Mesendoderm (in vitro differentiated cells): ENCODE measurements around the gene CHD6.

Source experiments
- DNase-seq: peaks from one replicate; pipeline ENCODE4 v3.0.0; 2013
- H2AK5ac ChIP-seq: 2 replicates; pipeline ENCODE4 v1.6.1; 2013; ENCODE audit warnings: low read length, inconsistent platforms
- H2BK120ac ChIP-seq: 2 replicates; pipeline ENCODE4 v1.6.1; 2013; ENCODE audit warnings: low read depth, mild to moderate bottlenecking, low read length, moderate library complexity, mixed read lengths
- H2BK15ac ChIP-seq: replicated peaks from 2 replicates; pipeline ENCODE4 v1.6.1; 2013; ENCODE audit warnings: low read depth, mild to moderate bottlenecking, moderate library complexity
- H2BK5ac ChIP-seq: 2 replicates; pipeline ENCODE4 v1.6.1; 2013; ENCODE audit warnings: low read length, inconsistent platforms
- H3K18ac ChIP-seq: 2 replicates; pipeline ENCODE4 v1.6.1; 2013; ENCODE audit warnings: mild to moderate bottlenecking, low read length, mixed read lengths
- H3K23ac ChIP-seq: one replicate; pipeline ENCODE4 v1.6.1; 2013; ENCODE audit warnings: low read length
- H3K27ac ChIP-seq: 2 replicates; pipeline ENCODE4 v1.5.1; 2013; ENCODE audit warnings: low read depth, mild to moderate bottlenecking, inconsistent platforms, low read length, moderate library complexity
- H3K27me3 ChIP-seq: 2 replicates; pipeline ENCODE4 v1.6.1; 2013; ENCODE audit warnings: low read length, control low read depth, mild to moderate bottlenecking, inconsistent platforms; ENCODE audit not compliant: insufficient read depth, poor library complexity
- H3K36me3 ChIP-seq: 2 replicates; pipeline ENCODE4 v1.6.1; 2013; ENCODE audit warnings: low read length, inconsistent platforms; ENCODE audit not compliant: control insufficient read depth, insufficient read depth
- H3K4ac ChIP-seq: one replicate; pipeline ENCODE4 v1.6.1; 2013; ENCODE audit warnings: low read depth, mild to moderate bottlenecking, low read length, moderate library complexity
- H3K4me1 ChIP-seq: 2 replicates; pipeline ENCODE4 v1.6.1; 2013; ENCODE audit warnings: low read depth, low read length, inconsistent platforms; ENCODE audit not compliant: control insufficient read depth
- H3K4me2 ChIP-seq: 2 replicates; pipeline ENCODE4 v1.6.1; 2013; ENCODE audit warnings: low read length
- H3K4me3 ChIP-seq: 2 replicates; pipeline ENCODE4 v1.5.1; 2013; ENCODE audit warnings: mild to moderate bottlenecking, low read length
- H3K56ac ChIP-seq: one replicate; pipeline ENCODE4 v1.6.1; 2013; ENCODE audit warnings: low read length
- H3K79me1 ChIP-seq: 2 replicates; pipeline ENCODE4 v1.6.1; 2013; ENCODE audit warnings: low read length, inconsistent platforms
- H3K79me2 ChIP-seq: 2 replicates; pipeline ENCODE4 v1.6.1; 2013; ENCODE audit warnings: mild to moderate bottlenecking, low read length; ENCODE audit not compliant: control insufficient read depth, insufficient read depth
- H3K9ac ChIP-seq: 2 replicates; pipeline ENCODE4 v1.6.1; 2013; ENCODE audit warnings: low read length, inconsistent platforms
- H4K5ac ChIP-seq: one replicate; pipeline ENCODE4 v1.6.1; 2013; ENCODE audit warnings: low read length
- H4K8ac ChIP-seq: one replicate; pipeline ENCODE4 v1.6.1; 2013; ENCODE audit warnings: low read depth, mild to moderate bottlenecking, control low read depth, low read length, moderate library complexity
- WGBS: extraction: QIAGEN DNeasy Blood & Tissue Kit; methylation state at CpG from one replicate; pipeline ENCODE4 v1.1.7; 2013; ENCODE audit warnings: low lambda C conversion rate, missing lambda C conversion rate; ENCODE audit not compliant: insufficient coverage; ENCODE audit errors: extremely low coverage; 5-methylcytosine and 5-hydroxymethylcytosine counted together

The CHD6 gene

DNA sequence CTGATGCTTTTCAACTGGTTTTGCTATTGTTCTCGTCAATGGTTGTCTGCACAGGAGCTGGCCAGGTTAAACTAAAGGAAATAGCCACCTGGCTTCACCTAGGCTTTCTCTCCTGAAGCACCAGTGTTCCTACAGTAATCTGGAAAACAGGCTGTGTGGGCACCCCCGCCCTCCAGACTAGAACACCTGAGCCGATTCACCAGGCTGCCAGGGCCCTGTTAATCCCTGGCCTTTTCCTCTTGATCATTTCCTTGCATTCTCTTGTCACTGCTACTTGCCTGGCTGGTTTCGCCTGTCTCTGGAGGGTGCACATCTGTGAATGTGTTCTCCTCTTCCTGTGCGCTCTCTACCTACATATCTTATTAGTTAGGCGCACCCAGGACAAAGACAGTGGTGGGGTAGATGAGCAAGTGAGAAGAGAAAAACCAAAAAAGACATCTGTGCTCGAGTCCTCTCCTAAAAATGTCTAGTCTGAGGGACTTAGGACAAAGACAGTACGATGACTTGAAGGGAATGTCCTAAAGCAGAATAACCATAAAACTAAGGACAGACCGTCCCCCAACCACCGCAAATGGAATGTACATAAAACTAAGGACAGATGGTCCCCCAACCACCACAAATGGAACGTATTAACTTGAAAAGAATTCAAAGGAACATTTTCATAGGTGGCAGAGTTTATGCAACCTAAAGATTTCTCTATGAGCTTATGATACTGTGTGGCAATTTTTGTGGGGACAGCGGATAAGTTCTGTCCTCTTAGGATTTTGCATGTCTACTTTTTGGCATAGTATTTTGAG, 205.7 kb downstream of the CHD6 start:
- Histone ChIP-seq H3K4me3 (no peak overlapping the region), H3K79me1 (no peaks in the 10 kb centered on the region), H2BK120ac (no peak overlapping the region), H3K27ac (no peak overlapping the region), H3K79me2 (no peaks in the 10 kb centered on the region), H4K8ac (no peak overlapping the region), H3K27me3 (no peaks in the 10 kb centered on the region), H3K4me1 (peaks cover 1% of the 10 kb centered on the region), H3K18ac (no peak overlapping the region), H3K23ac (no peak overlapping the region), H2BK15ac (no peak overlapping the region), H2AK5ac (no peak overlapping the region), H2BK5ac (no peak overlapping the region), H3K36me3 (peaks cover 18% of the 10 kb centered on the region), H3K9ac (no peak overlapping the region), H3K56ac (no peak overlapping the region), H3K4me2 (no peak overlapping the region), H3K4ac (no peak overlapping the region), H4K5ac (no peak overlapping the region)
- no CpG with 5 or more reads among the region's 12 CpGs for WGBS
- no peak for DNase-seq

DNA sequence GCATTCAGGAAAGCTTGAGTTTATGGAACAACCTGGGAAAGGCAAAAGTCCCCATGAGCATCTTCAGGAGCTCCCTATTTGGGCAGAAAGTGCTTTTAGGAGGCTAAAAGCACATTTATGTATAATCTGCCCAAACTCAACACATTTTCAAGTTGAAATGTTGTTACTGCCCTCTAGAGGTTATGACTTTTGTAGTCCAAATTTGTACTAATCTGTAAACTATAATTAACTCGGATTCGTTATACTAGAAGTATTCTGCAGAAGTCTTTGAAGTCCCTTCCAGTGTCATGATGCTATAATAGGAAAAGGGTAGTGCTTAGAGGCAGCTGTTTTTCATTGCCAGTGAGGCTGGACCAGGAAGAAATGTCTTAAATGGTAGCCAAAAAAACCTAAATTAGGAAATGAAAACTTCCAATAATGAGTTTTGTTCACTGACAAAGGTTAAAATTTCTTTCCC, 206.8 kb downstream of the CHD6 start:
- no CpG with 5 or more reads among the region's 2 CpGs for WGBS
- no peak overlapping the region for H4K5ac ChIP-seq
- H3K4me3 ChIP-seq = no peak overlapping the region
- H4K8ac ChIP-seq = no peak overlapping the region
- DNase-seq = no peak
- H2BK5ac ChIP-seq = no peak overlapping the region
- no peaks in the 10 kb centered on the region for H3K4me1 ChIP-seq
- no peak overlapping the region for H3K56ac ChIP-seq
- no peak overlapping the region for H2AK5ac ChIP-seq
- H2BK120ac ChIP-seq = no peak overlapping the region
- no peaks in the 10 kb centered on the region for H3K79me2 ChIP-seq
- no peaks in the 10 kb centered on the region for H3K27me3 ChIP-seq
- H3K4ac ChIP-seq = no peak overlapping the region
- H3K9ac ChIP-seq = no peak overlapping the region
- no peak overlapping the region for H2BK15ac ChIP-seq
- H3K36me3 ChIP-seq = peaks cover 18% of the 10 kb centered on the region
- no peak overlapping the region for H3K4me2 ChIP-seq
- H3K18ac ChIP-seq = no peak overlapping the region
- H3K27ac ChIP-seq = no peak overlapping the region
- H3K23ac ChIP-seq = no peak overlapping the region
- H3K79me1 ChIP-seq = no peaks in the 10 kb centered on the region

- Histone ChIP-seq H3K4me1 (no peaks in the 10 kb centered on the region), H3K79me2 (no peaks in the 10 kb centered on the region), H3K79me1 (no peaks in the 10 kb centered on the region), H2BK120ac (no peak overlapping the region), H3K23ac (no peak overlapping the region), H2BK15ac (no peak overlapping the region), H3K4me2 (no peak overlapping the region), H3K4me3 (no peak overlapping the region), H2BK5ac (no peak overlapping the region), H4K8ac (no peak overlapping the region), H3K18ac (no peak overlapping the region), H3K27me3 (no peaks in the 10 kb centered on the region), H3K4ac (no peak overlapping the region), H3K9ac (no peak overlapping the region), H3K56ac (no peak overlapping the region), H2AK5ac (no peak overlapping the region), H4K5ac (no peak overlapping the region), H3K36me3 (peaks cover 21% of the 10 kb centered on the region), H3K27ac (no peak overlapping the region)
- no peak for DNase-seq
- WGBS = no CpG with 5 or more reads among the region's 9 CpGs
Observed at GRCh38 chr20:41408986-41409385, 209.2 kb downstream of the CHD6 start.

DNA sequence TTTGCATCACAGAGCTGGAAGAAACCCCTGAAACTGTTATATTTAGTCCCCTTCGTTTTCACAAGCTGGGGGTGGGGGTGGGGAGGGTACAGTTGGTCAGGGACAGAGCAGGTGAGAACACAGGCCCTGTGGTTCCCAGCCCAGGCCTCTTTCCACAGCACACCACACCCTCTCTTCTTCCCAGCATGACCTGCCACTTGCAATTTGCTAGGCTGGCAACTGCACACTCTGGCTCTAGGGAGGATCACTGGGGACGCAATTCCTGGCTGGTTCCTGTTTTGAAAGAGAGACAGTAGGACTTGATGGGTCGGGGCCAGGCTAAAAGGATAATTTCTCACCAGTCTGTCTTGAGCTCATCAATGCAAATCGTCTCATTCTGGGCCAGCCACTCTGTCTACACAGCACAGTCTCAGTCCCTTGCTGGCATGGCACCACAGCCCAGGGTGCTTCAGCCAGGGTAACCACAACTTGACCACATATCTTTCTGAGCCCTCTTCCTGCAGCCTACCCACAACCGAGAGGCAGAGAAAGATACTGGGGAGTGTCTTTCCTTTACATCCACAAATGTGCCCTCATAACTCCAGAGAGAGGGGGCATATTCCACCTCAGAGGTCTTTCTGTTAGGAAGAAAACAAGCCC, 209.9 kb downstream of the CHD6 start:
- no peaks in the 10 kb centered on the region for H3K4me1 ChIP-seq
- no peak overlapping the region for H3K56ac ChIP-seq
- no peak overlapping the region for H2BK15ac ChIP-seq
- H3K23ac ChIP-seq = no peak overlapping the region
- H2BK5ac ChIP-seq = no peak overlapping the region
- H3K79me2 ChIP-seq = no peaks in the 10 kb centered on the region
- no peak overlapping the region for H2BK120ac ChIP-seq
- DNase-seq = no peak
- no peak overlapping the region for H3K27ac ChIP-seq
- no peak overlapping the region for H4K5ac ChIP-seq
- no peak overlapping the region for H4K8ac ChIP-seq
- no peak overlapping the region for H3K4me2 ChIP-seq
- H3K4ac ChIP-seq = no peak overlapping the region
- no peak overlapping the region for H3K4me3 ChIP-seq
- no peak overlapping the region for H3K18ac ChIP-seq
- no peaks in the 10 kb centered on the region for H3K79me1 ChIP-seq
- H2AK5ac ChIP-seq = no peak overlapping the region
- peaks cover 23% of the 10 kb centered on the region for H3K36me3 ChIP-seq
- no peaks in the 10 kb centered on the region for H3K27me3 ChIP-seq
- no peak overlapping the region for H3K9ac ChIP-seq
- WGBS = no CpG with 5 or more reads among the region's 5 CpGs

- Histone ChIP-seq H3K4ac (no peak overlapping the region), H2AK5ac (no peak overlapping the region), H3K18ac (no peak overlapping the region), H3K56ac (no peak overlapping the region), H3K4me3 (no peak overlapping the region), H3K27me3 (no peaks in the 10 kb centered on the region), H3K79me2 (no peaks in the 10 kb centered on the region), H3K4me1 (no peaks in the 10 kb centered on the region), H3K23ac (no peak overlapping the region), H3K9ac (no peak overlapping the region), H4K5ac (no peak overlapping the region), H3K27ac (no peak overlapping the region), H3K4me2 (no peak overlapping the region), H2BK5ac (no peak overlapping the region), H4K8ac (no peak overlapping the region), H3K36me3 (peaks cover 21% of the 10 kb centered on the region), H2BK15ac (no peak overlapping the region), H3K79me1 (no peaks in the 10 kb centered on the region), H2BK120ac (no peak overlapping the region)
- peak; percentile 18 for DNase-seq
- no CpG with 5 or more reads among the region's 10 CpGs for WGBS
Observed at GRCh38 chr20:41407607-41408006, 210.6 kb downstream of the CHD6 start.
